ENCODE measurements around the gene EIF4H. TPM values are rescaled to one million over a fixed set of nuclear protein-coding genes. Genes with fewer than 3 reads are reported as not detected.

Gene EIF4H
- total and polyA plus RNA-seq, 2 donors (not counting 1 experiment from before 2014, with no cell fraction given): 127 to 199 TPM

DNA sequence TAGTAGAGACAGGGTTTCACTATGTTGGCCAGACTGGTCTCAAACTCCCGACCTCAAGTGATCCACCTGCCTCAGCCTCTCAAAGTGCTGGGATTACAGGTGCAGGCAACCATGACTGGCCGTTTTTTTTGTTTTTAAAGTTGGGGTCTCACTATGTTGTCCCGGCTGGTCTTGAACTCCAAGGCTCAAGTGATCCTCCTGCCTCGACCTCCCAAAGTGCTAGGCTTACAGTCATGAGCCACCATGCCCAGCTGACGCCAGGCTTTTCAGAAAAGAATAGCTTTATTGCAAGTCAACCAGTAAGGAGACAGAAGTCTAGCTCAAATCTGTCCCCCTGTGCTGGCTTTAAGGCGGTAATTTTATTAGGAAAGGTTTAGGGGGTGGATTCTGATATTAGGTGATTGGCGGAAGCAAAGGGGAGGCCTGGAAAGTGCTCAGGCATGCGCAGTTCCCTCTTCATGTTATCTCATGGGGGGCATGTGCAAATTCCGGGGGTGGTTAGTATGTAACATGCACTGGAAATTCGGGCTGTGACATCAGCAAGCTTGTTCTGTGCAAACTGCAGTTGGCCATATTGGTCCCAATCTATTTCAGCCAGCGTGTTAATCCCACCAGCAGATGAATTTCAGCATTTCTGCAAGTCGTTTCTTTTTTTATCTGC lies 47.8 kb upstream of the EIF4H start:
- Mint-ChIP-seq H3K4me3 (no peak overlapping the region), H3K27me3 (no peaks in the 10 kb centered on the region), H3K4me1 (peaks cover 2% of the 10 kb centered on the region), H3K27ac (no peak overlapping the region), H3K9me3 (ENCODE audit: insufficient read depth) (no peaks in the 10 kb centered on the region)
- Histone ChIP-seq H3K27ac (ENCODE audit: low read length in 2 of 2) (no peak overlapping the region), H3K9ac (ENCODE audit: low read length) (no peak overlapping the region), H3K4me1 (ENCODE audit: control insufficient read depth in 2 of 2, insufficient read depth in 2 of 2, low read length in 2 of 2) (no peaks in the 10 kb centered on the region), H3K4me3 (ENCODE audit: control extremely low read depth in 1 of 5, extremely low read depth in 1 of 5, insufficient read depth in 1 of 5, low read depth in 2 of 5, low read length in 4 of 5) (no peak overlapping the region), H2AFZ (ENCODE audit: insufficient read depth, low read depth, low read length, poor library complexity, severe bottlenecking) (no peak overlapping the region), H3K4me2 (replicated peaks; ENCODE audit: low read depth, low read length, poor library complexity, severe bottlenecking) (no peak overlapping the region), H3K9me3 (ENCODE audit: control extremely low read depth in 1 of 3, control insufficient read depth in 2 of 3, insufficient read depth in 1 of 3, low read length in 2 of 3) (no peaks in the 10 kb centered on the region), H4K20me1 (ENCODE audit: control insufficient read depth, insufficient read depth, low read length, poor library complexity, severe bottlenecking) (no peaks in the 10 kb centered on the region), H3K27me3 (replicated peaks in 1 of 4; ENCODE audit: control extremely low read depth in 1 of 4, control insufficient read depth in 3 of 4, insufficient read depth in 4 of 4, low read length in 3 of 4) (no peaks in the 10 kb centered on the region), H3K36me3 (replicated peaks in 1 of 2; ENCODE audit: control extremely low read depth in 1 of 2, control insufficient read depth in 1 of 2, extremely low read depth in 1 of 2, insufficient read depth in 2 of 2, low read length in 1 of 2) (peaks cover 0 to 6% of the 10 kb centered on the region in 2 experiments), H3K79me2 (ENCODE audit: control insufficient read depth, insufficient read depth, low read length) (no peaks in the 10 kb centered on the region)
- ATAC-seq (ENCODE audit: low read depth): no peak
- WGBS (ENCODE audit: insufficient coverage): 88% methylated on average over 12 of the region's 12 CpGs
- TF ChIP-seq EZH2 (IDR thresholded peaks at IDR 0.05; ENCODE audit: borderline replicate concordance, insufficient read depth, low read depth, low read length, poor library complexity, severe bottlenecking): no peak
- TF ChIP-seq, protein P1, sequence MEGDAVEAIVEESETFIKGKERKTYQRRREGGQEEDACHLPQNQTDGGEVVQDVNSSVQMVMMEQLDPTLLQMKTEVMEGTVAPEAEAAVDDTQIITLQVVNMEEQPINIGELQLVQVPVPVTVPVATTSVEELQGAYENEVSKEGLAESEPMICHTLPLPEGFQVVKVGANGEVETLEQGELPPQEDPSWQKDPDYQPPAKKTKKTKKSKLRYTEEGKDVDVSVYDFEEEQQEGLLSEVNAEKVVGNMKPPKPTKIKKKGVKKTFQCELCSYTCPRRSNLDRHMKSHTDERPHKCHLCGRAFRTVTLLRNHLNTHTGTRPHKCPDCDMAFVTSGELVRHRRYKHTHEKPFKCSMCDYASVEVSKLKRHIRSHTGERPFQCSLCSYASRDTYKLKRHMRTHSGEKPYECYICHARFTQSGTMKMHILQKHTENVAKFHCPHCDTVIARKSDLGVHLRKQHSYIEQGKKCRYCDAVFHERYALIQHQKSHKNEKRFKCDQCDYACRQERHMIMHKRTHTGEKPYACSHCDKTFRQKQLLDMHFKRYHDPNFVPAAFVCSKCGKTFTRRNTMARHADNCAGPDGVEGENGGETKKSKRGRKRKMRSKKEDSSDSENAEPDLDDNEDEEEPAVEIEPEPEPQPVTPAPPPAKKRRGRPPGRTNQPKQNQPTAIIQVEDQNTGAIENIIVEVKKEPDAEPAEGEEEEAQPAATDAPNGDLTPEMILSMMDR (IDR thresholded peaks at IDR 0.05): no peak
- CTCF ChIA-PET: no interaction called here
- no peak for DNase-seq
- intact Hi-C loops (cut with micrococcal nuclease): no loop called here
- POLR2A ChIA-PET: no interaction called here

- H3K79me2 ChIP-seq (ENCODE audit: control insufficient read depth, insufficient read depth, low read length): no peaks in the 10 kb centered on the region
- no peaks in the 10 kb centered on the region for H3K9me3 ChIP-seq (ENCODE audit: control extremely low read depth in 1 of 3, control insufficient read depth in 2 of 3, insufficient read depth in 1 of 3, low read length in 2 of 3)
- no CpG with 5 or more reads among the region's 2 CpGs for WGBS (ENCODE audit: insufficient coverage)
- no peak overlapping the region for H3K27ac ChIP-seq (ENCODE audit: low read length in 2 of 2)
- Mint-ChIP-seq H3K27me3 (no peaks in the 10 kb centered on the region), H3K27ac (no peak overlapping the region), H3K4me3 (no peak overlapping the region), H3K4me1 (peaks cover 2% of the 10 kb centered on the region), H3K9me3 (ENCODE audit: insufficient read depth) (no peaks in the 10 kb centered on the region)
- TF ChIP-seq, protein P1 (IDR thresholded peaks at IDR 0.05): no peak
- TF ChIP-seq EZH2 (IDR thresholded peaks at IDR 0.05; ENCODE audit: borderline replicate concordance, insufficient read depth, low read depth, low read length, poor library complexity, severe bottlenecking): no peak
- intact Hi-C loops (cut with micrococcal nuclease): no loop called here
- no peaks in the 10 kb centered on the region for H3K36me3 ChIP-seq (replicated peaks in 1 of 2; ENCODE audit: control extremely low read depth in 1 of 2, control insufficient read depth in 1 of 2, extremely low read depth in 1 of 2, insufficient read depth in 2 of 2, low read length in 1 of 2)
- no peaks in the 10 kb centered on the region for H3K4me1 ChIP-seq (ENCODE audit: control insufficient read depth in 2 of 2, insufficient read depth in 2 of 2, low read length in 2 of 2)
- DNase-seq (no peak), ATAC-seq (ENCODE audit: low read depth) (no peak)
- no peak overlapping the region for H3K9ac ChIP-seq (ENCODE audit: low read length)
- CTCF ChIA-PET: no interaction called here
- no peak overlapping the region for H3K4me3 ChIP-seq (ENCODE audit: control extremely low read depth in 1 of 5, extremely low read depth in 1 of 5, insufficient read depth in 1 of 5, low read depth in 2 of 5, low read length in 4 of 5)
- H4K20me1 ChIP-seq (ENCODE audit: control insufficient read depth, insufficient read depth, low read length, poor library complexity, severe bottlenecking): no peaks in the 10 kb centered on the region
- H2AFZ ChIP-seq (ENCODE audit: insufficient read depth, low read depth, low read length, poor library complexity, severe bottlenecking): no peak overlapping the region
- H3K4me2 ChIP-seq (replicated peaks; ENCODE audit: low read depth, low read length, poor library complexity, severe bottlenecking): no peak overlapping the region
- POLR2A ChIA-PET: no interaction called here
- no peaks in the 10 kb centered on the region for H3K27me3 ChIP-seq (replicated peaks in 1 of 4; ENCODE audit: control extremely low read depth in 1 of 4, control insufficient read depth in 3 of 4, insufficient read depth in 4 of 4, low read length in 3 of 4)
Observed at GRCh38 chr7:74129887-74130286, 44.3 kb upstream of the EIF4H start.

All from B cell (primary cell).